GM19025 (cell line): Measurements from ENCODE around the gene APBB1IP.
"Not testable (repeated sequence)": the region's sequence is repeated elsewhere in the genome, so short reads cannot be mapped to it uniquely, and the experiment has no call there.

Experiments used
- ATAC-seq: cut with Tn5 transposase; IDR thresholded peaks from one replicate; pipeline ENCODE4 v1.9.1; 2021; ENCODE audit warnings: mild to moderate bottlenecking, low read depth, moderate library complexity; ENCODE audit not compliant: unreplicated experiment

APBB1IP gene

GRCh38 chr10:26475386-26475785 lies 37.2 kb downstream of the APBB1IP start:
- ATAC-seq = no peak

DNA sequence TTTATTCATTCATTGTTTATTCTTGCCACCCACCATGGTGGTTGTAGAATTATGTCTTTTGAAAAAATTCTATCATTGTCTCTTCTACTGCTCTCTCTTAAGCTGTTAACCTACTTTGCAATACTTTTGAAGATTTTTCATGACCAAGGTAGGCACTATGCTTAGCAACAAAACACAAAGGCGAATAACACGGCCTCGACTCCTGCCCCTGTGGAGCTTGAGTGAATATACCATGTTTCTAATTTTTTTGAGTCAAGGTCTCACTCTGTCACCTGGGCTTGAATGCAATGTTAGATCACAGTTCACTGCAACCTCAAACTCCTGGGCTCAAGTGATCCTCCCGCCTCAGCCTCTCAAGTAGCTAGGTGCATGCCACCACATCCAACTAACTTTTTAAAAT lies 39.4 kb downstream of the APBB1IP start:
- no peak for ATAC-seq

DNA sequence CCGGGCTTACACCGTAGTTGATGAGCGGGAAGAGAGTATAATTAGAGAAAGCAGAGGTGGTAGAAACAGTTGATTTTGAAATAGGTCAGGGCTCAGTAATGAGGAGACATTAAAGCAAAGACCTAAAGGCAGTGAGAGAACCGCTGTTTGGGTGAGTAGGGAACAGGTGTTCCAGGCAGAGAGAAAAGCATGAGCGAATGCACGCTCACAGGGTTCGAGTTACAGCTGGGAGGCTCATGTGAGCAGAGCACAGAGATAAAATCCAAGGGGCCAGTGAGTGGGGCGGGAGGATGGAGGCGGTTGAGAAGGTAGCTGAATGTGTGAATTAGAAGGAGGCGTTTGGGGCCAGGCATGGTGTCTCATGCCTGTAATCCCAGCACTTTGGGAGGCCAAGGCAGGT lies 39.9 kb downstream of the APBB1IP start:
- no peak for ATAC-seq

DNA sequence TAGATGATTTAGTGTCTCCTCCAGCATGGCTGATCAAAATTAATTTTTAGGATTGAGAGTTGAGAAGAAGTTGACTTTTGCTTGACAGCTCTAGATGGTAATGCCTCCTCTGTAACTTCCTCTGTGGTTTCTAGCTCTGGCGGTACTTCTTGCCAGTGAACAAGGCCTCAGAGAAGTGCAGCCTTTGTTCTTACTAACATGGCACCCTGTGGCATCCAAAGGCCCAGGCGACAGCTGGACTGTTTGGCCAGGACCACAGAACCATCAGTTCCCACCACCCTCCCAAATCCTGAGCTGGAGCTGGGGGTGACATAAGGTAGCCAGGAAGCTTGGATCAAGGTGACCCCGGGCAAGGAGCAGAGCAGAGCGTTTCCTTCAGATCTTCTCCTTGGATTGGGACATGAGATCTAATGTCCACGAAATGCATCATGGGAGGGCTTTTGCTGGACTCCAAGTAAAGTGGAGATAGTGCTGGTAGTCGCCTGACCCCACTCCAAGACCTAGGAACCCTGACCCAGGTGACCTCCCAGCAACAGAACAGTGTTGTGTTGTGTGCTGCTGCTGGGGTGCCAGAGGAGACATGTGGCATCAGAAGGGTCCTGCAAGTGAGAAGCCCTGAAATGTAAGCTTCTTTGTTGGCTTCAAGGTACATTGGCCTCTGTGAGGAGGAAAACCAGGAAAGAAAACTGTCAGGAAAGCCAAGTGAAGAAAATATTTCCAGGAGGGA lies 41.8 kb downstream of the APBB1IP start:
- no peak for ATAC-seq

DNA sequence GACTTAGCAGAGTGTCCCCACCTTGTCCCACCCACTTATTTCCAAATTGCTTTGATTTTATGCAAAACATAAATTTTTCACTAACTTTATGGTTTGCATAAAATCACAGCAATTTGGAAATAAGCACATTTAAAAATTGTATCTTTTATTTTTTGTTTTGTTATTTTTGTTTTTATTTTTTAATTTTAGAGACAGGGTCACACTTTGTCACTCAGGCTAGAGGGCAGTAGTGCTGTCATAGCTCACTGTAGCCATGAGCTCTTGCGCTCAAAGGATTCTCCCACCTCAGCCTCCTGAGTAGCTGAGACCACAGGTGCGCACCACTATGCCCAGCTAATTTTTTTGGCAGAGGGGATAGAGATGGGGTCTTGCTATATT lies 43.2 kb downstream of the APBB1IP start:
- no peak for ATAC-seq

GRCh38 chr10:26481914-26482550 lies 43.9 kb downstream of the APBB1IP start:
- peak; percentile 37 for ATAC-seq

DNA sequence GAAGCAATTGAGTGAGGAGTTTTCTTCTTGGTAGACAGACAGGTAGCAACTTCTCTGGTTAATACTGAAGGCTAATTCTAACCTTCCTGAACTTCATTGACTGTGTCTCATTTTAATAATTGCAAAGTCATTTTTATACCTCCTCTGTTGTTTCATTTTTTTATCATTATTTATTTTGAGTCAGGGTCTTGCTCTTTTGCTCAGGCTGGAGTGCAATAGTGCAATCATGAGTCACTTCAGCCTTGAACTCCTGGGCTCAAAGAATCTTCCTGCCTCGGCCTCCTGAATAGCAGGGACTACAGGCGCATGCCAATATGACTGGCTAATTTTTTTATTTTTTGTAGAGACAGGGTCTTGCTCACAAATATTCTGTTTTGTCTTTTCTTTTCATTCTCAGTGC lies 45.4 kb downstream of the APBB1IP start:
- no peak for ATAC-seq

DNA sequence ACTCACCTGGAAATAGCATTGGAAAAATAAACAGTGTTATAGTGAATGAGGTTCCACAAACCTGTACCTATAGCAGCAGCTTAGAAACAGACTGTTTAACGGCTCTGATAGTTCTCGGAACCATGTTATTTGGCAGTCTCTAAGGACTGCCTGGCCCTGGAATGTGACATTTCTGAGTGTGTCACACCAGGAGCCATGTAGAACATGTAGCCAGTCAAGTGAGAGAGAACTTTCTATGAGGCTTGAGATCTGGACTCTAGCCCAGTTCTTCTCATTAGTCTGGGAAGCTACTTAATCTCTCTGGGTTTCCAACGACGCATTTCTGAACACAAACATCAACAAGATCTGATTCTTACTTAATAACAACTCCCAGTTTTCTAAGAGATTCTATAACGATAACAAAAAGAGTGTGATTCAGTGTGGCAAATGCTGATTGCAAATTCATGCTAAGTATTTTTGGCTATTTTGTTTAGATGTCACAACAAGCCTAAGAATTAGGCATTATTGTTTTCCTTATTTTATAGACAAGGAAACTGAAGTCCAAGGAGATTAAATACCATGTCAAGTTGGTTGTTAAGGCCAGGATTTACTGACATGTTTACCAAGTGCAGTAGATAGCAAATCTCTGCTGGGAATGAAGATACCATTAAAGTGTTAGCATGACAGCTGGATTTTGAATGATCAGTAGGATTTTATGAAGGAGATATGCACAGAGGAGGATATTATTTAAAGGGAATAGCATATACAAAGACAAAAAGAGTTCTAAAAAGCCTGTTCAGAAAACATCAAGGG lies 47.2 kb downstream of the APBB1IP start:
- no peak for ATAC-seq

DNA sequence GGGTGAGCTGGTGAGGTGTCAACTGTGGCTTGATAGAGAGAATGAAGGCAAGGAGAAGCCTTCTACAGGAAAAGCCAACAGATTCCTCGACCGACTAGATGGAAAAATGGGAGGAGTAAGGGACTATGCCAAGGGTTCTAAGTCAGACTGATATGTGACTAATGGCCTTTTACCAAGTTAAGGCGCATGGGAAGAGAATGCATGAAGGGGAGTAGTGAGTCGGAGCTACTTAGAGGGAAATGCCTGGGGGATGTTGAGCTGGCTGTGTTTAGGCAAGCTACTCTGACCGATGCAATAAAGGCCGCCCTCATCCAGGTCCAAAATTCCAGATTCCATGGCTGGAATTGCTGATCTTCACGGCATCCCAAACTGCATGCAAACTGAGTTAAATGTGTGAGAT lies 48.2 kb downstream of the APBB1IP start:
- ATAC-seq = no peak

DNA sequence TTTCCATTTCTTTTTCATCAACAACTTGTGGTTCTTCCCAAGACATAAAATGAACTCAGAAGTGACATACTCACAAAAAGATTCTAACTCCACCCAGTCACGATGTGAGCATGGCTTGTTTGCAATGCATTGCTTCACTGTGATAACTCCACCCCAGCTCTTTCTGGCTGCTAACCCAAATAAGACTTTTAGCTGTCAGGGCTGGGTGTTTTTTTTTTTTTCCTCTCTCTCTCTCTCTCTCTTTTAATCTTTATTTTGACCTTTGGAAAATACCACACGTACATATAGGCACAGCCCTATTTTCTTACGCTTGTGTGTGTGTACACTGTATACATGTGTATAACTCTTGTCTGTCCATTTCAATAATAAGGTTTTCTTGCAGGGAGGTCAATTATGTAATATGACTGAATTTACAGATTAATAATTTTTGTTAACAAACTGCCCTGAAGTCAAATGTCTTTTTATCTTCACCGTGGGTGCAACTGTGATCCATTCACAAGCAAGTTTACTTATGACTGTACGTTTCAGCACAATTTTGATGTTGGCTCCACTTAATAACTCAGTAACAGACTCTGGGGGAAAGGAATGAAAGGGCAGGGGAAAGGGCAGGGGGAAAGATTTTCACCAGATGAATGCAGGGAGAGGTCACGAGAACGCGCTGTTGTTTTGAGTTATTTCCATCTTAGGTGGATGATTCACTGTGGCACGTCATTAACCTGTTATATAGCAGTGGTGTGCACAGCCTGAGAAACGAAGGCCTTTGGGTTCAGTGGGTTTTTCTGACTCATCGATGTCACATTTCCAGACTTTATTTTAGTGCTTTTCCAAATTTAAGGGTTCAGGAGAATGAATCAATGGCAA lies 49.1 kb downstream of the APBB1IP start:
- ATAC-seq = peak; percentile 91

DNA sequence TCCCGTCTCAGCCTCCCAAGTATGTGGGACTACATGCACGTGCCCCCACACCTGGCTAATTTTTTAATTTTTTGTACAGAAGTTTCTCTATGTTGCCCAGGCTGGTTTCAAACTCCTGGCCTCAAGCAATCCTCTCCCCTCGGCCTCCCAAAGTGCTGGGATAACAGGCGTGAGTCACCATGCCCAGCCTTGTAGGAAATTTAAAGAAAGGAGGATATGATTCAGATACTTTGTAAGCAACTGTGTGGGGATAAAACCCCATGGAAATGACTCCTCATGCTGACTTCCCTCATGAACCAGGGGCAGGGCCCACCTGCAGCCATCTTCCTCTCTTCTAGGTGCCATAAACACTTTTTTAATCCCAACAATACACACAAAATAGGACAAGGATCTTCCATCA lies 50.2 kb downstream of the APBB1IP start:
- no peak for ATAC-seq

DNA sequence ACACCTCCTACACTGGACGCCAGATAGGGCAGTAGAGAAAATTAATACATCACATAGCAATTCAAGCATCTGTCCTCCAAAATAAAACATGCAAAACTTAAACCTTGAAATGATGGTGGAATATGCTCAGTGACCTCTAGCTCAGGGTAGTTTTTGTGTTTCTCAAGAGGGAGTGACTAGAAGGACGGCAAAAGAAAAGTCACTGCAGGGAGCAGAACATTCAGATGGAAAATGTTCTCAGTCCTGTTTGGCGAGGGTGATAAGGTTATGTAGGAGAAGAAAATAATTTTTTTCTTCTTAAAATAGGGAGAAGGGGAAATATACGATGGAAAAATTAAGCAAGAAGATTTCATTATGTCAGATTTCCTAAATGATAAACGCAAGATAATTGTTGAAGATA lies 50.9 kb downstream of the APBB1IP start:
- ATAC-seq = no peak

DNA sequence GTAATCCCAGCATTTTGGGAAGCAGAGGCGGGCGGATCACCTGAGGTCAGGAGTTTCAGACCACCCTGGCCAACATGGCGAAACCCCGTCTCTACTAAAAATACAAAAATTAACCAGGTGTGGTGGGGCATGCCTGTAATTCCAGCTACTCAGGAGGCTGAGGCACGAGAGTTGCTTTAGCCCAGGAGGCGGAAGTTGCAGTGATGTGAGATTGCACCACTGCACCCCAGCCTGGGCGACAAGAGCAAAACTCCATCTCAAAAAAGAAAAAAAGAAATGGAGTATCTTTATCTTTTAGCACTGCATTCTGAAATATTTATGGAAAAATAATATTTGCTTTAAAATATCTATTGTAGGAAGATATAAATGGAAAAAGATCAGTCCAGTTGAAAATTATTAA lies 52.2 kb downstream of the APBB1IP start:
- not testable (repeated sequence) for ATAC-seq

GRCh38 chr10:26491276-26491675 lies 53.1 kb downstream of the APBB1IP start:
- ATAC-seq = no peak

DNA sequence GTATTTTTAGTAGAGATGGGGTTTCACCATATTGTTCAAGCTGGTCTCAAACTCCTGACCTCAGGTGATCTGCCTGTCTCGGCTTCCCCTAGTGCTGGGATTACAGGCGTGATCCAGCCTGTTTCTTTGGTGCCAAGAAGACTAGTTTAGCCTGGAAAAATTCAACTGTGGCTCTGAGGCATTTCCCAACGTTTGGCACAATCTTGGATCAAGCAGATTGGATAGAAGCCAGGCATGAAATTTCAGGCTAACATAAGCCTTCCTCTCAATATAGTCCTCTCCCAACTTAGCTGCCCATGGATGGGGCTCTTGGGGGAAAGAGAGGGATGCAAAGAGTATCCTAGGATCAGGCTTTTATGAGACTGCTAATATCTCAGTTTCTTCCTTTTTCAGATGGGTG lies 53.8 kb downstream of the APBB1IP start:
- ATAC-seq = no peak

GRCh38 chr10:26492725-26493124 lies 54.6 kb downstream of the APBB1IP start:
- not testable (repeated sequence) for ATAC-seq

DNA sequence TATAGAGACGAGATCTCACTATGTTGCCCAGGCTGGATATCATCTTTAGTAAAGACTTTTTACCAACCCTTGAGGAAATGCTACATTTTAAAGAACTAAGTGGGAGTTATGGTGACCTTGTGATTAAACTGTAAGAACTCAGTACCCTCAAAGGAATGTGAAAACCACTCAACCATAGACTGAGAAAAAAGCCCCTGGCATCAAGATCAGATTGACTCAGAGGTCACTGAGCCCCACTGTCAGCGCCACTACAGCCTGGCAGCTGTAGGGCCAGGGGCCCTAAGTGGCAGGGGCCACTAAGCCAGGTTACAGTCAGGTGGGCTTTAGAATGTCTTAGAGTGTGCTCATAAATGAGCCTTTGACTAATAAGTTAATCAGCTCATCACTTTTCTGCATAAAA lies 55.9 kb downstream of the APBB1IP start:
- ATAC-seq = no peak

DNA sequence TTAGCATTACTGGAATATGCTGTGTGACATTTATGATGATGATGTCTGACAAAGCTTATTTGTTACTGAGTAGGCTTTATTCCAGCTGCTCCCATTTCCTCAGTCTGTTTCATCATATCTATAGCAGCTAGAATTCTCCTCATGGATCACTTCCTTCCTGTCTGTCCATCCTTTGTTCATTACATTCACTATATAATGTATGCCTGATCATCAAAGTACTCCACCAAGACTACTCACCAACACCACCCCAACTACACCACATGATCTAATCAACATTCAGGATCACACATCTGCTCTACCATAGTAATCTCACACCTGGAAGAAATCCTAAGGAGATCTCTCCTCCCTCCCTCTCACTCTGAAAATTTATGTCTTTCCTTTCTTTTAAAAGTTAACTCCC lies 61.3 kb downstream of the APBB1IP start:
- ATAC-seq = no peak

- no peak for ATAC-seq
Observed at GRCh38 chr10:26502986-26503385, 64.8 kb downstream of the APBB1IP start.

DNA sequence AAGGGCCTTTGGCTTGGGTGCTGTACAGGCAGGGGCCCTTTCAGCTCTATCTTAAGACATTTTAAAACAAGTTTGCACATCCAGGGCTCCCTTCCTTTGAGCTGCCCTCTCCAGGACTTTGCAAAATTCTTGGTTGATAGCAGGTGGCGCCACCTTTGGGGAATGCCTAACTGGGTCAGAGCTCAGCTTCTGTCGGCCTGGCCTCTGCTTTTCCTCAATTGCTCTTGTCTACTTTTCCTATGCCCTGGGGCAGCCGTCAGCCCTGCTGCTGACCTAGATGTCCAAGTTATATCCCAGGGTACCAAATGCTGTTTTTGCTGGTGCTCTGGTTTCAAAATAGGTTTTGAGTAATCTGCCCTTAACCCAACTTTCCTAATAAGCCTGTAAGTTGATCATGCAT lies 65.8 kb downstream of the APBB1IP start:
- no peak for ATAC-seq

GRCh38 chr10:26504429-26504828 lies 66.3 kb downstream of the APBB1IP start:
- ATAC-seq = not testable (repeated sequence)
